ENCODE data around the gene GALNT10. TPM values are rescaled to one million over a fixed set of nuclear protein-coding genes. Genes with fewer than 3 reads are reported as not detected.

GALNT10 gene
- total and polyA plus RNA-seq, 2 experiments from 2014 or later, result 3.2 to 12.9 TPM

- ATAC-seq, result peak; percentile 42
- Mint-ChIP-seq H3K4me1 (peaks cover 66% of the 10 kb centered on the region), H3K27me3 (ENCODE audit: insufficient read depth, low read depth, poor library complexity) (peaks cover 10% of the 10 kb centered on the region), H3K36me3 (ENCODE audit: low read depth) (no peaks in the 10 kb centered on the region; the same call in 1 of the 3 replicates), H3K9me3 (no peaks in the 10 kb centered on the region), H3K27ac (no peak overlapping the region), H3K4me3 (0 out of 3 replicates have a peak overlapping the region, but pooled peaks have one; percentile 13)
- H3K27me3 ChIP-seq (ENCODE audit: insufficient read depth), result peaks cover 25% of the 10 kb centered on the region
- no peaks in the 10 kb centered on the region for H3K36me3 ChIP-seq (ENCODE audit: insufficient read depth)
- 0 out of 2 replicates have a peak, but pooled peaks cover 3% of the 10 kb centered on the region for H4K20me1 ChIP-seq (replicated peaks; ENCODE audit: insufficient read depth)
- H3K4me1 ChIP-seq (ENCODE audit: insufficient read depth), result peaks cover 56% of the 10 kb centered on the region
- no peak for TF ChIP-seq STAT1 (IDR thresholded peaks at IDR 0.05; ENCODE audit: unreplicated experiment)
- TF ChIP-seq NANOG (IDR thresholded peaks at IDR 0.05; ENCODE audit: borderline replicate concordance), result no peak
- TF ChIP-seq EZH2 (IDR thresholded peaks at IDR 0.05; ENCODE audit: low read depth, unreplicated experiment), result no peak
- no peak for TF ChIP-seq CTCF (conservative IDR thresholded peaks at IDR 0.05; ENCODE audit: low read depth in 2 of 2)
- TF ChIP-seq ZNF462 (CRISPR knock-in tag; IDR thresholded peaks at IDR 0.05), result peak; percentile 56; the same call in 1 of the 2 replicates
- TF ChIP-seq ZNF331 (CRISPR knock-in tag; IDR thresholded peaks at IDR 0.05; ENCODE audit: low read depth), result no peak
- peaks cover 23% of the 10 kb centered on the region for H3K79me2 ChIP-seq (replicated peaks; ENCODE audit: insufficient read depth)
- H2AFZ ChIP-seq, result no peak overlapping the region
- peak; percentile 86 for DNase-seq (ENCODE audit: low spot score)
- no peak overlapping the region for H3K27ac ChIP-seq (ENCODE audit: low read depth)
- H3K9me2 ChIP-seq (ENCODE audit: insufficient read depth), result no peaks in the 10 kb centered on the region
- peak overlapping the region; percentile 14 for H3K4me2 ChIP-seq
- H3F3A ChIP-seq (replicated peaks; ENCODE audit: low read depth), result peaks cover 3% of the 10 kb centered on the region; the same call in 1 of the 2 replicates
- H3K4me3 ChIP-seq, result peak overlapping the region; percentile 11; the same call in 1 of the 2 replicates
Observed at GRCh38 chr5:154194345-154195329, 4.1 kb downstream of the GALNT10 start.

Measured in GM23338 (cell line).